Fibroblast of peridontal ligament (primary cell): ENCODE data around the gene TMEM18.

Experiments
- DNase-seq: peaks from one replicate; pipeline ENCODE4 v3.0.0-alpha.2; 2010; ENCODE audit errors: extremely low read depth

TMEM18 gene

GRCh38 chr2:620471-621302 is 56.5 kb downstream of the TMEM18 start:
- no peak for DNase-seq

GRCh38 chr2:620004-620403 is 57.2 kb downstream of the TMEM18 start:
- DNase-seq = no peak

- DNase-seq = no peak
These were observed 58.7 kb downstream of the TMEM18 start for GRCh38 chr2:618422-618990.

GRCh38 chr2:618005-618404 is 59.2 kb downstream of the TMEM18 start:
- DNase-seq = no peak
